Sigmoid colon (tissue), 4 donors: Measurements from ENCODE around the gene UCK1.

Source experiments
- EP300 ChIP-seq, 4 donors: sonication (generic); formaldehyde crosslinking; IDR thresholded peaks; one replicate each; pipeline ENCODE4 v1.6.1; 2017; ENCODE audit warnings: antibody characterized with exemption in 4 of 4
- POLR2A ChIP-seq, 2 donors: fragments of 450-650 bp; IDR thresholded peaks; one replicate each; pipeline ENCODE4 v1.6.1; 2016; ENCODE audit warnings: antibody characterized with exemption in 2 of 2, mild to moderate bottlenecking in 2 of 2, moderate library complexity in 2 of 2
- TF ChIP-seq, protein P1 (sequence below), 4 experiments: fragments of 450-650 bp in 3 of 4; fragments of 200-600 bp in 1 of 4; IDR thresholded peaks; one replicate each; pipeline ENCODE4 v1.5.1; 2016 to 2019; ENCODE audit warnings: antibody characterized with exemption in 4 of 4, mild to moderate bottlenecking in 3 of 4, moderate library complexity in 2 of 4

DNA sequence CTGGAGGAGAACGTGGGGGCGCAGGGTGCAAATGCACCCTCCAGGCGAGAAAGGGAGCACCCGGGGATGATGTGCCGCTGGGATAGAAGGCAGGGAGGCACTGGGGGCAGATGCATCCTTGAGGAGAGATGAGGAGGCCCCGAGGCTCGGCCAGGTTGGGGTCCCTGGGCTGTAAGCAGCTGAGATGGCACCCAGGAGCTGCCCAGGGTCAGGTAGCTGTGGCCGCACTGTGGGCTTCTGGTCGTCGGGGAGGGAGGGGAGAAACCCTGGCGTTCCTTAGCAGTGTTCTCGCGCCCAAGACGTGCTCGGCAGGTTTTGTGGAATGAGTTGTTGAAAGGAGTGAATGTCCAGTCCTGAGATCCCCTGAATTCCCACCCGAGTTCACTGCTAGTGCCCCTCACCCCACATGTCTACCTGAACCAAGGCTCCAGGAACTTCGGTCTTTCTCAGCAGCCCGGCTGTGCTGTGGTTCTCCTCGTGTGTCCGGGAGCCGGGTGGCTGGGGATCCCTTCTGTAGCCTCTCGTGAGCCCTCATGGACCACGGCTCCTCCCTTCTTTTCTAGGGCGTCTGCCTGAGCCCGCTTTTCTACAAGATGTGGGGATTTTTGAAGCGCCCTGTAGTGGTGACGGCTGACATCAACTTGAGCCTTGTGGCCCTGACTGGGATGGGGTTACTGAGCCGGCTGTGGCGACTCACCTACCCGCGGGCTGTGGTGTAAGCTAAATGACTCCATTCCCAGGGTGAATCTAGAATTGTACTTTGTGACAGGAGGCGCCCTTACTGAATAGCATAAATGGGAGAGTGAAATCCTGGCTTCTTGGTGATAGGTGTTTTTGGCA lies 27.2 kb downstream of the UCK1 start:
- TF ChIP-seq, protein P1, sequence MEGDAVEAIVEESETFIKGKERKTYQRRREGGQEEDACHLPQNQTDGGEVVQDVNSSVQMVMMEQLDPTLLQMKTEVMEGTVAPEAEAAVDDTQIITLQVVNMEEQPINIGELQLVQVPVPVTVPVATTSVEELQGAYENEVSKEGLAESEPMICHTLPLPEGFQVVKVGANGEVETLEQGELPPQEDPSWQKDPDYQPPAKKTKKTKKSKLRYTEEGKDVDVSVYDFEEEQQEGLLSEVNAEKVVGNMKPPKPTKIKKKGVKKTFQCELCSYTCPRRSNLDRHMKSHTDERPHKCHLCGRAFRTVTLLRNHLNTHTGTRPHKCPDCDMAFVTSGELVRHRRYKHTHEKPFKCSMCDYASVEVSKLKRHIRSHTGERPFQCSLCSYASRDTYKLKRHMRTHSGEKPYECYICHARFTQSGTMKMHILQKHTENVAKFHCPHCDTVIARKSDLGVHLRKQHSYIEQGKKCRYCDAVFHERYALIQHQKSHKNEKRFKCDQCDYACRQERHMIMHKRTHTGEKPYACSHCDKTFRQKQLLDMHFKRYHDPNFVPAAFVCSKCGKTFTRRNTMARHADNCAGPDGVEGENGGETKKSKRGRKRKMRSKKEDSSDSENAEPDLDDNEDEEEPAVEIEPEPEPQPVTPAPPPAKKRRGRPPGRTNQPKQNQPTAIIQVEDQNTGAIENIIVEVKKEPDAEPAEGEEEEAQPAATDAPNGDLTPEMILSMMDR (IDR thresholded peaks at IDR 0.05): no peak
- no peak for TF ChIP-seq EP300 (IDR thresholded peaks at IDR 0.05)
- TF ChIP-seq POLR2A (IDR thresholded peaks at IDR 0.05): no peak
